NOMO-1 treated with DMSO at 0.1 percent for 48 hours (cell line): ENCODE measurements around the gene GTF2A1.
A peak's percentile ranks its signal among the peaks of the same experiment; 100 is the strongest.
"Not testable (repeated sequence)": the region's sequence is repeated elsewhere in the genome, so short reads cannot be mapped to it uniquely, and the experiment has no call there.

Source experiments
- DNase-seq: peaks from one replicate; lab custom pipeline; 2025; ENCODE audit not compliant: unreplicated experiment; lab: John Stamatoyannopoulos, UW

The GTF2A1 gene

DNA sequence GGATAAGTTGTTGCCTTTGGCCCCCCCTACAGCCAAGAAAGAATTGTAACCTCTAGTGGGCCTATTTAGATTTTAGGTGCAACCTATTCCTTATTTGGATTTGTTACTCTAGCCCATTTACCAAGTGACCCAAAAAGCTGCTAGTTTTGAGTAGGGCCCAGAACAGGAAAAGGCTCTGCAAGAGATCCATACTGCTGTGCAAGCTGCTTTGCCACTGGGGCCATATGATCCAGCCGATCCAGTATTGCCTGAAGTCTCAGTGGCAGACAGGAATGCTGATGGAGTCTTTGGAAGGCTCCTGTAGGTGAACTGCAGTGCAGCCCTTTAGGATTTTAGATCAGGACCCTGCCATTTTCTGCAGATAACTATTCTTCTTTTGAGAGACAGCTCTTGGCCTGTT is 12.9 kb upstream of the GTF2A1 start:
- no peak for DNase-seq

DNA sequence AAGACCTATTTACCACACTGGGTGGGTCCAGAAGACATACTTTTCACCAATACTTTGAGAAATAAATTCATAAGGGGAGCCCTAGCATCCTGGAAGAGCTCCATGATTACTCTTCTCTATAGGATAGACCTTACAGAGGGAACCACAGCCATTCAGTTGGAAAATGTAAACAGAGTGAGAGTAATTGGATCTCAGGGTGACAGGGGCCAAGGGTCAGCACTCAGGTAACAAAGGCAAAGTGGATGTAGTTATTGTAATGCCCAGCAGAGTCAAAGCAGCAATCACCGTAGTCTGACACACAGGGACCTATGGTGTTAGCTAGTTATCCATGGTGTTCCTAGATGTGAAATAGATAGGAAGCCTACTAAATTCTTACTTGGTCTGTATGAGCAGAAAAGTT is 10.8 kb upstream of the GTF2A1 start:
- no peak for DNase-seq

DNA sequence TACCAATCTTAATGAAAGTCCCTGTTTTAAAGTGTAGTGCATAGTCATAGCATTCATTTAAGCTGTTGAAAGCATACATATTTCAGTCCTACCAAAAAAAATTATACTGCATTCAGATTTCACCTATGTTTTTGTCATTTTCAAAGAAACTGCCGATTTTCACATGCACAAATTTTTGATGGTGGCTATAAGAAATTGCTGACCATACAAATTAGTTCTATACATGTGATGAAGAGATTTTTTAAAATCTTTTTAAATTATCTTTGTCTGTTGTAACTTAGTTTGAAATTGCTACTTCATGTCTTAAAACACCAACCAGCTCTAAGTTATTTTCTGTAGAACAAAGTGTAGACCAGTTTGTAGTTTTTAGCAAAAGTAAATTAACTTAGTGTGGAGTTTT is 3.5 kb upstream of the GTF2A1 start:
- no peak for DNase-seq

DNA sequence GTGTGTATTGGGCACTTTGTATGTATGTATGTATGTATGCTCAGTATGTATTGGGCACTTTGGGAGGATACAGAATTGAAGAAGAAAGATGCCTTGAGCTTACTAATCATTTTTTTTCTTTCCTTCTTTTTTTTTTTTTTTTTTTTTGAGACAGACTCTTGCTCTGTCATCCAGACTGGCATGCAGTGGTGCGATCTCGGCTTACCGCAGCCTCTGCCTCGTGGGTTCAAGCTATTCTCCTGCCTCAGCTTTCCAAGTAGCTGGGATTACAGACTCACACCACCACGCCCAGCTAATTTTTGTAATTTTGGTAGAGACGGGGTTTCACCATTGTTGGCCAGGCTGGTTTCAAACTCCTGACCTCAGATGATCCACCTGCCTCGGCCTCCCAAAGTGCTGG is 3.0 kb upstream of the GTF2A1 start:
- DNase-seq, result not testable (repeated sequence)

- no peak for DNase-seq
Observed at GRCh38 chr14:81222691-81223090, 1.9 kb upstream of the GTF2A1 start.

DNA sequence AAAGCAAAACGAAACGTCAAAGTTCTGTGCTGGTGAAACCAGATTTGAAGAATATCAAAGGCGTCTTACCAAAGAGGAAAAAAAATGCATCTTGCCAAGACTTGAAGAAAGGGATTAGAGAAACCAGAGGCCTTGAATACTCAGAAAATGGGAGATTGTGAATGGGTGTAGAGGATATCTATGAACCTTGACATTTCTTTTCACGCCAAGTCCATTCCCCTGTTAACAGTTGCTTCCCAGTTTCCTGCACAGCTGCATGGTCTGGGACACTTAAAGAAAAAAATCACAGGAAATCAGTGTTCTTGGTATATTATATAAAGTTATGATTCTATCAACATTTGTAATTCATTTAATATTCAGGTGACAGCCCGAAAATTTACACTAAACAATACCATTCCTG is 1.4 kb upstream of the GTF2A1 start:
- no peak for DNase-seq

GRCh38 chr14:81221579-81222102 is 882 bp upstream of the GTF2A1 start:
- no peak for DNase-seq

DNA sequence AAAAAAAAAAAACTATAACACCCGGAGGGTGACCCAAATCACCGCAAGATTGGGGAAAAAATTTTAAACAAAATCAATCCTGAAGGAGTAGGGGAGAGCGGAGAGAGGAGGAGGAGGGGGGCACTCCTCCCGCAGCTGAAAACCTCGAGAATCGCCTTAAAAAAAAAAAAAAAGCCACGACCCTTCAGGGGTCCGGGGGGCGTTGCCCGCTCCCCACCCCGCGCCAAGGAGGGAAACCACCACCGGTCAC is 254 bp downstream of the GTF2A1 start:
- DNase-seq, result no peak

GRCh38 chr14:81219759-81220579 is 790 bp downstream of the GTF2A1 start:
- DNase-seq, result peak; percentile 22

DNA sequence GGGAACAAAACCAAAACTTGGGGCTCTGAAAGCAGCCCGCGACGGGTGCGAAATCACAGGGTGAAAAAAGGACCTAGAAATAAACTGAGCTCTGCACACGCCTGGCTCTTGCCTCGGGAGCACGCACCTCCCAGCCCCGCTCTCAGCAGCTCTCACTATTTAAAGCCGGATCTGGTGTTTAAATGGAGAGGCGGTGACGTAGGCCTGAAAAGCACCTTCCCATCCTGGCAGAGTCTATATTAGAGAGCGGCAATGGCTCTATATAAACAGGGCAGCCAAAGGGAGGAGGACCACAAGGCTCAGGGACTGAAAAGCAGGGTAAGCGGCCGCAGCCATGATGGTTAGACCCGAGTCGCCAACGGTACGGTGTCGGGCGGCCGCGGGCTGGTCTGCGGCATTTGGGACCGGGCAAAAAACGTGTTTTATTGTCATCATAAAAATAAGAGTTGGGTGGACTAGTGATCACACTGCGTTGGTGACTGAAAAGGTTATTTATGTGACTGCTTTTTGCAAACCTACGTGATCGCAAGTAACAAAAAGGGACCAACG is 1.5 kb downstream of the GTF2A1 start:
- DNase-seq, result peak; percentile 95

GRCh38 chr14:81211844-81212243 is 8.9 kb downstream of the GTF2A1 start:
- DNase-seq, result peak; percentile 18

- DNase-seq, result peak; percentile 67
Observed at GRCh38 chr14:81209167-81209836, 11.5 kb downstream of the GTF2A1 start.

DNA sequence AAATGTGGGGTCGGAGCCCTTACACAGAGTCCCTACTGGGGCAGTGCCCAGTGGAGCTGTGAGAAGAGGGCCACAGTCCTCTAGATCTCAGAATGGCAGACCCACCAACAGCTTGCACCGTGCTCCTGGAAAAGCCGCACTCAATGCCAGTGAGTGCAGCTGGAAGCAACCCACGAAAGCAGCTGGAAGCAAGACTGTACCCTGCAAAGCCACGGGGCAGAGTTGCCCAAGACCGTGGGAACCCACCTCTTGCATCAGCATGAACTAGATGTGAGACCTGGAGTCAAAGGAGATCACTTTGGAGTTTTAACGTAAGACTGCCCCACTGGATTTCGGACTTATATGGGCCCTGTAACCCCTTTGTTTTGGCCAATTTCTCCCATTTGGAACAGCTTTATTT is 12.3 kb downstream of the GTF2A1 start:
- no peak for DNase-seq

GRCh38 chr14:81206115-81206514 is 14.6 kb downstream of the GTF2A1 start:
- DNase-seq, result no peak

- DNase-seq, result no peak
Observed at GRCh38 chr14:81205639-81206038, 15.1 kb downstream of the GTF2A1 start.

- no peak for DNase-seq
Observed at GRCh38 chr14:81200054-81200453, 20.7 kb downstream of the GTF2A1 start.

GRCh38 chr14:81199084-81199483 is 21.7 kb downstream of the GTF2A1 start:
- DNase-seq, result no peak

DNA sequence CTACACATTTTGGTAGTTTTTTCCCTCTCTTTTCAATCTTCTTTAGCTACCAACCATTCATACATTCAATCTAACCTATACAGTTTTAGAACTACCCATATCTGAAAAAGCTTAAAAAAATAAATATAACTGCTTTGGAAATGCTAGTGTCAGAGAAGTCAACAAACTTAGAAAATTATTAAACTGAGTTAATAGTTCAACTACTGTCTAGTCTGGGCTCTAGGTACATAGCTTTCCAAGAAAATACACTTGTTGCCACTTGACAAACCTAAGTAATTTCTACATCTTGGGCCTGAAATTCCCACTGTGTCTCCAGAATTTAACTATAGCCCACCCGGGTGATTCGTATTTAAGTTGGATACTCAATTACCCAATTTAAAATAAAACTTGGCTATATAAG is 22.1 kb downstream of the GTF2A1 start:
- no peak for DNase-seq

DNA sequence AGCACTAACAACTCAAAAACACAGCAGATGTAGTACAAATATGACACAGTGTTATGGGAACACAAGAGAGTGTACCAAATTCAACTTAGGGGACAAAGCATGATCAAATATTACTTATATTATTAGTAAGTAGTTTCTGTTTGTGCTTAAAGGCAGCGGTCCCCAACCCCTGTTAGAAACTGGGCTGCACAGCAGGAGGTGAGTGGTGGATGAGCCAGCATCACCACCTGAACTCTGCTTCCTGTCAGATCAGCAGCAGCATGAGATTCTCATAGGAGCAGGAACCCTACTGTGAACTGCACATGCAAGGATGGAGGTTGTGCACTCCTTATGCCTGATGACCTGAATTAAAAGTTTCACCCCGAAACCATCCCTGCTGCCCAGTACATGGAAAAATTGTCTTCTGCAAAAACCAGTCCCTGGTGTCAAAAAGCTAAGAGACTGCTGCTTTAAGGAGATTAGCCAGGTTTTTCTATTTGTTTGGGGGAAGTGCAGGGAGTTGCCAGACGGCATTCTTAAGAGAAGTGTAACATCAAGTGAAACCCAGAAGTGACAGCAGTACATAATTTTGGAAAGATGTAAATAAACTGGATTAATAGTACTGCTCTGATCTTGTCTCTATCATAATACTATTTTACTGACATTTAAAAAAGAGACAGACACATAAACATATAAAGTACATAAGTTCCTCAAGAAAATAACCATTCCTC is 26.7 kb downstream of the GTF2A1 start:
- no peak for DNase-seq

- no peak for DNase-seq
Observed at GRCh38 chr14:81192594-81192993, 28.2 kb downstream of the GTF2A1 start.

- no peak for DNase-seq
Observed at GRCh38 chr14:81187832-81188522, 32.8 kb downstream of the GTF2A1 start.
